ENCODE measurements around the gene IGF2BP2.

The IGF2BP2 gene

GRCh38 chr3:185687271-185687878, 137.5 kb downstream of the IGF2BP2 start:
- H3K79me2 ChIP-seq (ENCODE audit: insufficient read depth, low read depth), result no peaks in the 10 kb centered on the region
- no peak overlapping the region for H3K9ac ChIP-seq
- H3K27me3 ChIP-seq (ENCODE audit: insufficient read depth, low read depth), result no peaks in the 10 kb centered on the region
- no peak overlapping the region for H3K4me2 ChIP-seq
- no peak overlapping the region for H2AFZ ChIP-seq (ENCODE audit: low read depth)
- H3K27ac ChIP-seq, result no peak overlapping the region
- no peak overlapping the region for H3K4me3 ChIP-seq (IDR thresholded peaks at IDR 0.05; ENCODE audit: insufficient read depth, low read depth, low read length)
- H4K20me1 ChIP-seq (ENCODE audit: insufficient read depth), result no peaks in the 10 kb centered on the region
- no peaks in the 10 kb centered on the region for H3K36me3 ChIP-seq (ENCODE audit: insufficient read depth)
- TF ChIP-seq CTCF (conservative IDR thresholded peaks at IDR 0.05; ENCODE audit: low read depth, low read length), result no peak
- no peaks in the 10 kb centered on the region for H3K4me1 ChIP-seq (ENCODE audit: low read depth, poor library complexity, severe bottlenecking)

DNA sequence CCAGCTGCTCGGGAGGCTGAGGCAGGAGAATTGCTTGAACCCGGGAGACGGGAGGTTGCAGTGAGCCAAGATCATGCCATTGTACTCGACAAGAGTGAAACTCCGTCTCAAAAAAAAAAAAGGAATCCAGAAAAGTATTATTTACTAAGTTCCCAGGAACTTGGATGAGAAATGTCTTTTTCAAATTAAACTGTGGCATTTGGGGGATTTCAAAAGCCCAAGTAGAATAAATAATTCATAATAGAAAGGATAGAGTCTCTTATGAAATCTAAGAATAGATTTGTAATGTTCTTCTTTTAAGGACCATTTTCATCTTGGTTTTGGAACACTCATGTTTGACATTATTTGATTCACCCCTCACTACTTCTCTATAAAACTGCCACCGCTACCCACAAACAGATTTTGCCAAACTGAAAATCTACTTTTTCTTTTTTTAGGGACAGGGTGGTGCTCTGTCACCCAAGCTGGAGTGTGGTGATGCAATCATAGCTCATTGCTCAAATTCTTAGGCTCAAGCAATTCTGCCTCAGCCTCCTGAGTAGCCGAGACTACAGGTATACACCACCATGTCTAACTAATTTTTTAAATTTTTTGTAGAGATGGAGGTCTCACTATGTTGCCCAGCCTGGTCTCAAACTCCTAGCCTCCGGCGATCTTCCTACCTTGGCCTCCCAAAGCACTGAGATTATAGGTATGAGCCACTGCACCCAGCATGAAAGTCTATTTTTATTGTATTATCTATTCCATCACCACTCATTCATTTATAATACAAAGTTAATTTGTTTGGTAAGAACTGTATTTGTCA, 139.4 kb downstream of the IGF2BP2 start:
- Histone ChIP-seq H3K36me3 (ENCODE audit: insufficient read depth) (no peaks in the 10 kb centered on the region), H3K79me2 (ENCODE audit: insufficient read depth, low read depth) (no peaks in the 10 kb centered on the region), H3K4me1 (ENCODE audit: low read depth, poor library complexity, severe bottlenecking) (no peaks in the 10 kb centered on the region), H3K27ac (no peak overlapping the region), H3K4me2 (no peak overlapping the region), H3K27me3 (ENCODE audit: insufficient read depth, low read depth) (no peaks in the 10 kb centered on the region), H3K4me3 (IDR thresholded peaks at IDR 0.05; ENCODE audit: insufficient read depth, low read depth, low read length) (no peak overlapping the region), H3K9ac (no peak overlapping the region), H2AFZ (ENCODE audit: low read depth) (no peak overlapping the region), H4K20me1 (ENCODE audit: insufficient read depth) (no peaks in the 10 kb centered on the region)
- no peak for TF ChIP-seq CTCF (conservative IDR thresholded peaks at IDR 0.05; ENCODE audit: low read depth, low read length)

DNA sequence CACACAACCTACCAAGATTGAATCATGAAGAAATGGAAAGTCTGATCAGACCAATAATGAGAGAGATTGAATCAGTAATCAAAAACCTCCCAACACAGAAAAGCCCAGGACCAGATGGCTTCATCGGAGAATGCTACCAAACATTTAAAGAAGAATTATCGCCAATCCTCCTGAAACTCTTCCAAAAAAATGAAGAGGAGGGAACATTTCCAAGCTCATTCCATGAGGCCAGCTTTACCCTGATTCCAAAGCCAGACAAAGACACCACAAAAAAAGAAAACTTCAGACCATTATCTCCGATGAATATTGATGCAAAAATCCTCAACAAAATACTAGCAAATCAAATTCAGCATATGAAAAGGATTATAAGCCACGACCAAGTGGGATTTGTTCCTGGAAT, 144.6 kb downstream of the IGF2BP2 start:
- H3K4me3 ChIP-seq (IDR thresholded peaks at IDR 0.05; ENCODE audit: insufficient read depth, low read depth, low read length), result no peak overlapping the region
- H3K79me2 ChIP-seq (ENCODE audit: insufficient read depth, low read depth), result no peaks in the 10 kb centered on the region
- no peak overlapping the region for H3K27ac ChIP-seq
- H4K20me1 ChIP-seq (ENCODE audit: insufficient read depth), result no peaks in the 10 kb centered on the region
- H3K27me3 ChIP-seq (ENCODE audit: insufficient read depth, low read depth), result no peaks in the 10 kb centered on the region
- H3K4me1 ChIP-seq (ENCODE audit: low read depth, poor library complexity, severe bottlenecking), result no peaks in the 10 kb centered on the region
- H3K9ac ChIP-seq, result no peak overlapping the region
- no peak for TF ChIP-seq CTCF (conservative IDR thresholded peaks at IDR 0.05; ENCODE audit: low read depth, low read length)
- no peak overlapping the region for H3K4me2 ChIP-seq
- H2AFZ ChIP-seq (ENCODE audit: low read depth), result no peak overlapping the region
- H3K36me3 ChIP-seq (ENCODE audit: insufficient read depth), result no peaks in the 10 kb centered on the region

DNA sequence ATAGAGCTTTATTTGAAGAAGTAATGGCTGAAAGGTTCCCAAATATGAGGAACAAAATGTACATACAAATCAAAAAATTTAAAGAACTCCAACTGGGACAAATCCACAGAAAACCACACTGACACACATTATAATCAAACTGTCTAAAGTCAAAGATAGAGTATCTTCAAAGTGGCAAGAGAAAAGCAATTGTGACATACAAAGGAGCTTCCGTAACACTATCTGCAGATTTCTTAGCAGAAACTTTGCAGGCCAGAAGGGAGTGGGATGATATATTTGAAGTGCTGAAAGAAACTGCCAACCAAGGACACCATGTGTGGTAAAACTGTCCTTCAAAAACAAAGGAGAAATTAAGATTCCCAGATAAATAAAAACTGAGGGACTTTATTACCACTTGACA, 146.8 kb downstream of the IGF2BP2 start:
- no peaks in the 10 kb centered on the region for H3K4me1 ChIP-seq (ENCODE audit: low read depth, poor library complexity, severe bottlenecking)
- H2AFZ ChIP-seq (ENCODE audit: low read depth), result no peak overlapping the region
- H4K20me1 ChIP-seq (ENCODE audit: insufficient read depth), result no peaks in the 10 kb centered on the region
- no peak overlapping the region for H3K4me3 ChIP-seq (IDR thresholded peaks at IDR 0.05; ENCODE audit: insufficient read depth, low read depth, low read length)
- no peak overlapping the region for H3K9ac ChIP-seq
- no peaks in the 10 kb centered on the region for H3K36me3 ChIP-seq (ENCODE audit: insufficient read depth)
- no peaks in the 10 kb centered on the region for H3K27me3 ChIP-seq (ENCODE audit: insufficient read depth, low read depth)
- no peak overlapping the region for H3K4me2 ChIP-seq
- no peaks in the 10 kb centered on the region for H3K79me2 ChIP-seq (ENCODE audit: insufficient read depth, low read depth)
- H3K27ac ChIP-seq, result no peak overlapping the region
- no peak for TF ChIP-seq CTCF (conservative IDR thresholded peaks at IDR 0.05; ENCODE audit: low read depth, low read length)
